ENCODE data around the gene SAMD4A.

Gene SAMD4A

DNA sequence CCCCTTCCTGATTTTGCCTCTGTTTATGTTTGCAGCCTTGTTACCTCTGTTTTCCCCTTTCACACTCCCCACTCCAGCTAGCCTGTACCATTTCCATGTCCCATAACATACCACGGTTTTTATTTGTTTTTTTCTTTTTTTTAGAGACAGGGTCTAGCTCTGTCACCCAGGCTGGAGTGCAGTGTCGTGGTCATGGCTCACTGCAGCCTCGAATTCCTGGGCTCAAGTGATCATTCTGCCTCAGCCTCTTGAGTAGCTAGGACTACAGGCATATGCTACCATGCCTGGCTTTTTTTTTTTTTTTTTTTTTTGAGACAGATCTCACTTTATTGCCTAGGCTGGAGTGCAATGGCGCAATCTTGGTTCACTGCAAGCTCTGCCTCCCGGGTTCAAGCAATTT is 18.4 kb upstream of the SAMD4A start:
- Histone ChIP-seq H3K4me1 (ENCODE audit: control insufficient read depth, low read depth, low read length) (no peaks in the 10 kb centered on the region), H3K4me3 (ENCODE audit: low read length) (no peak overlapping the region), H3K36me3 (ENCODE audit: control insufficient read depth, low read depth, low read length) (no peaks in the 10 kb centered on the region), H3K9me3 (ENCODE audit: control insufficient read depth, low read depth, low read length) (no peaks in the 10 kb centered on the region), H3K27ac (ENCODE audit: low read length) (no peak overlapping the region), H3K27me3 (ENCODE audit: control insufficient read depth, insufficient read depth, low read length) (no peaks in the 10 kb centered on the region), H3K9ac (ENCODE audit: low read length) (no peak overlapping the region)

GRCh38 chr14:54549862-54550261 is 17.1 kb upstream of the SAMD4A start:
- Histone ChIP-seq H3K9ac (ENCODE audit: low read length) (no peak overlapping the region), H3K36me3 (ENCODE audit: control insufficient read depth, low read depth, low read length) (no peaks in the 10 kb centered on the region), H3K9me3 (ENCODE audit: control insufficient read depth, low read depth, low read length) (no peaks in the 10 kb centered on the region), H3K27ac (ENCODE audit: low read length) (no peak overlapping the region), H3K4me3 (ENCODE audit: low read length) (no peak overlapping the region), H3K4me1 (ENCODE audit: control insufficient read depth, low read depth, low read length) (no peaks in the 10 kb centered on the region), H3K27me3 (ENCODE audit: control insufficient read depth, insufficient read depth, low read length) (no peaks in the 10 kb centered on the region)

GRCh38 chr14:54550514-54550913 is 16.4 kb upstream of the SAMD4A start:
- H3K36me3 ChIP-seq (ENCODE audit: control insufficient read depth, low read depth, low read length): no peaks in the 10 kb centered on the region
- H3K9ac ChIP-seq (ENCODE audit: low read length): no peak overlapping the region
- no peaks in the 10 kb centered on the region for H3K27me3 ChIP-seq (ENCODE audit: control insufficient read depth, insufficient read depth, low read length)
- no peaks in the 10 kb centered on the region for H3K4me1 ChIP-seq (ENCODE audit: control insufficient read depth, low read depth, low read length)
- no peak overlapping the region for H3K27ac ChIP-seq (ENCODE audit: low read length)
- H3K9me3 ChIP-seq (ENCODE audit: control insufficient read depth, low read depth, low read length): no peaks in the 10 kb centered on the region
- H3K4me3 ChIP-seq (ENCODE audit: low read length): no peak overlapping the region

- Histone ChIP-seq H3K27me3 (ENCODE audit: control insufficient read depth, insufficient read depth, low read length) (no peaks in the 10 kb centered on the region), H3K4me1 (ENCODE audit: control insufficient read depth, low read depth, low read length) (no peaks in the 10 kb centered on the region), H3K27ac (ENCODE audit: low read length) (no peak overlapping the region), H3K9me3 (ENCODE audit: control insufficient read depth, low read depth, low read length) (no peaks in the 10 kb centered on the region), H3K36me3 (ENCODE audit: control insufficient read depth, low read depth, low read length) (no peaks in the 10 kb centered on the region), H3K9ac (ENCODE audit: low read length) (no peak overlapping the region), H3K4me3 (ENCODE audit: low read length) (no peak overlapping the region)
Observed at GRCh38 chr14:54554401-54554800, 12.5 kb upstream of the SAMD4A start.

DNA sequence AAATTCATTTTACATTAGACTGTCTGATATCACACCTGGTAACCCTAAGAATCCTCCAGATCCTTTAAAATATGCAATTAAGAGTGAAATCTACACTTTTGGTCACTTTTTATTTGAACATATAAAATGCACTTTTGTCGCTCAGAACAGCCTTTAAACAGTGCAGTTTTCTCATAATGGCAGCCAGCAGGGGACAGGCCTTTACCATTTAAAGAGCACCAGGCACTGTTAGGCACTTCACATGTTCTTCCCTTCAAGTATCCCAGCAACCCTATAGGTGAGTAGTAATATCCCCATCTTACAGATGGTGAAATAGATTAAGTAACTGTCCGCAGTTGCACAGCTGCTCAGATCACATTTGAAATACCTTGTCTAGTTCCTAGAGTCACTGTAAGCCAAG is 11.3 kb upstream of the SAMD4A start:
- Histone ChIP-seq H3K4me1 (ENCODE audit: control insufficient read depth, low read depth, low read length) (no peaks in the 10 kb centered on the region), H3K36me3 (ENCODE audit: control insufficient read depth, low read depth, low read length) (no peaks in the 10 kb centered on the region), H3K9me3 (ENCODE audit: control insufficient read depth, low read depth, low read length) (no peaks in the 10 kb centered on the region), H3K9ac (ENCODE audit: low read length) (no peak overlapping the region), H3K27me3 (ENCODE audit: control insufficient read depth, insufficient read depth, low read length) (no peaks in the 10 kb centered on the region), H3K4me3 (ENCODE audit: low read length) (no peak overlapping the region), H3K27ac (ENCODE audit: low read length) (no peak overlapping the region)

DNA sequence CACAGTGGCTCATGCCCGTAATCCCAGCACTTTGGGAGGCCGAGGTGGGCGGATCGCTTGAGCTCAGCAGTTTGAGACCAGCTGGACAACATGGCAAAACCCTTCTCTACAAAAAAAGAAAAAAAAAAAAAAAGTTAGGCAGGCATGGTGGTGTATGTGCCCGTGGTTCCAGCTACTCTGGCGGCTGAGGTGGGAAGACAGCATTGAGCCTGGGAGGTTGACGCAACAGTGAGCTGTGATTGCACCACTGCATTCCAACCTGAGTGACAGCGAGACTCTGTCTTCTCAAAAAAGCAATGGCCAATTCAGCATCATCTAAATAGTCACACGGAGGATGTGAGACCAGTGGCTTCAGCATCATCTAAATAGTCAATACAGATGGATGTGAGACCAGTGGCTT is 10.4 kb upstream of the SAMD4A start:
- Histone ChIP-seq H3K9me3 (ENCODE audit: control insufficient read depth, low read depth, low read length) (no peaks in the 10 kb centered on the region), H3K36me3 (ENCODE audit: control insufficient read depth, low read depth, low read length) (no peaks in the 10 kb centered on the region), H3K9ac (ENCODE audit: low read length) (no peak overlapping the region), H3K27me3 (ENCODE audit: control insufficient read depth, insufficient read depth, low read length) (no peaks in the 10 kb centered on the region), H3K4me3 (ENCODE audit: low read length) (no peak overlapping the region), H3K4me1 (ENCODE audit: control insufficient read depth, low read depth, low read length) (no peaks in the 10 kb centered on the region), H3K27ac (ENCODE audit: low read length) (no peak overlapping the region)

- H3K4me3 ChIP-seq (ENCODE audit: low read length): no peak overlapping the region
- H3K9ac ChIP-seq (ENCODE audit: low read length): no peak overlapping the region
- no peaks in the 10 kb centered on the region for H3K9me3 ChIP-seq (ENCODE audit: control insufficient read depth, low read depth, low read length)
- peaks cover 31% of the 10 kb centered on the region for H3K27me3 ChIP-seq (ENCODE audit: control insufficient read depth, insufficient read depth, low read length)
- peaks cover 6% of the 10 kb centered on the region for H3K4me1 ChIP-seq (ENCODE audit: control insufficient read depth, low read depth, low read length)
- H3K36me3 ChIP-seq (ENCODE audit: control insufficient read depth, low read depth, low read length): no peaks in the 10 kb centered on the region
- H3K27ac ChIP-seq (ENCODE audit: low read length): no peak overlapping the region
Observed at GRCh38 chr14:54562334-54562733, 4.6 kb upstream of the SAMD4A start.

GRCh38 chr14:54564071-54564867 is 2.7 kb upstream of the SAMD4A start:
- Histone ChIP-seq H3K9me3 (ENCODE audit: control insufficient read depth, low read depth, low read length) (no peaks in the 10 kb centered on the region), H3K27me3 (ENCODE audit: control insufficient read depth, insufficient read depth, low read length) (peaks cover 48% of the 10 kb centered on the region), H3K36me3 (ENCODE audit: control insufficient read depth, low read depth, low read length) (no peaks in the 10 kb centered on the region), H3K9ac (ENCODE audit: low read length) (no peak overlapping the region), H3K27ac (ENCODE audit: low read length) (no peak overlapping the region), H3K4me3 (ENCODE audit: low read length) (peak overlapping the region; percentile 72), H3K4me1 (ENCODE audit: control insufficient read depth, low read depth, low read length) (peaks cover 9% of the 10 kb centered on the region)

- H3K36me3 ChIP-seq (ENCODE audit: control insufficient read depth, low read depth, low read length): no peaks in the 10 kb centered on the region
- peaks cover 56% of the 10 kb centered on the region for H3K27me3 ChIP-seq (ENCODE audit: control insufficient read depth, insufficient read depth, low read length)
- no peaks in the 10 kb centered on the region for H3K9me3 ChIP-seq (ENCODE audit: control insufficient read depth, low read depth, low read length)
- H3K9ac ChIP-seq (ENCODE audit: low read length): peak overlapping the region; percentile 45
- no peak overlapping the region for H3K27ac ChIP-seq (ENCODE audit: low read length)
- H3K4me1 ChIP-seq (ENCODE audit: control insufficient read depth, low read depth, low read length): peaks cover 13% of the 10 kb centered on the region
- H3K4me3 ChIP-seq (ENCODE audit: low read length): peak overlapping the region; percentile 72
Observed at GRCh38 chr14:54564868-54565784, 1.8 kb upstream of the SAMD4A start.

DNA sequence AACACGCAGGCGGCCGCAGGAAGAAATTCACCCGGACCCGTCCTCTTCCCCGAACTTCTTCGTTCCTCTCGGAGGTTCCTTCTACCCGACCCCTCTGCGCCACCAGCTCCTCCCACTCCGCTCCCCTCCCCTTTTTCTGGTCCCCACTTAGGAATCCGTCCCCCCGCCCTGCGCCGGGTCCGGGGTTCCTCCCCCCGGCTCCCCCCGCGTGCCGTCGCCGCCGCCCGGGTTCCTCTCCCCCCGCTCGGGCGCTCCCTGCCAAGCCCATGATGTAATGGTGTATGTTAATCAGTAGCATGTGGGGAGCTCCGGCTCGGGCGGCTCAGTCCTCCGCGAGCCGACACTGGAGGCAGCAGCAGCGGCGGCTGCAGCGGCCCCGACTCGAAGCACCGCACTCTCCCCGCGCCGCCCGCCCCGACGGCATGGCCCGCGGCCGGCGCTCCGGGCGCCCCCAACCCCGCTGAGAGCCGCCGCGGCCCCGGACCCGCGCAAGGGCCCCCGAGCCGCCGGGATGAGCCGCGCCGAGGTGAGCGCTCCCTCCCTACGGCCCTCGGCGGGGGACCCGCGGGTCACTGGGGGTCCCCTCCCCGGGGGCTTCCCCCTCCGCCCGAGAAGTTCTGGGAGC is 1.0 kb upstream of the SAMD4A start:
- H3K9me3 ChIP-seq (ENCODE audit: control insufficient read depth, low read depth, low read length): no peaks in the 10 kb centered on the region
- no peaks in the 10 kb centered on the region for H3K36me3 ChIP-seq (ENCODE audit: control insufficient read depth, low read depth, low read length)
- peak overlapping the region; percentile 45 for H3K9ac ChIP-seq (ENCODE audit: low read length)
- H3K27me3 ChIP-seq (ENCODE audit: control insufficient read depth, insufficient read depth, low read length): peaks cover 57% of the 10 kb centered on the region
- no peak overlapping the region for H3K27ac ChIP-seq (ENCODE audit: low read length)
- H3K4me3 ChIP-seq (ENCODE audit: low read length): peak overlapping the region; percentile 72
- H3K4me1 ChIP-seq (ENCODE audit: control insufficient read depth, low read depth, low read length): peaks cover 13% of the 10 kb centered on the region

- Histone ChIP-seq H3K27ac (ENCODE audit: low read length) (no peak overlapping the region), H3K4me1 (ENCODE audit: control insufficient read depth, low read depth, low read length) (peaks cover 13% of the 10 kb centered on the region), H3K9me3 (ENCODE audit: control insufficient read depth, low read depth, low read length) (no peaks in the 10 kb centered on the region), H3K9ac (ENCODE audit: low read length) (peak overlapping the region; percentile 42), H3K4me3 (ENCODE audit: low read length) (peak overlapping the region; percentile 72), H3K27me3 (ENCODE audit: control insufficient read depth, insufficient read depth, low read length) (peaks cover 57% of the 10 kb centered on the region), H3K36me3 (ENCODE audit: control insufficient read depth, low read depth, low read length) (no peaks in the 10 kb centered on the region)
Observed at GRCh38 chr14:54567224-54567638, 303 bp downstream of the SAMD4A start.

Measured in iPS-18a (cell line).